ENCODE results near the gene ARMC3.

DNA sequence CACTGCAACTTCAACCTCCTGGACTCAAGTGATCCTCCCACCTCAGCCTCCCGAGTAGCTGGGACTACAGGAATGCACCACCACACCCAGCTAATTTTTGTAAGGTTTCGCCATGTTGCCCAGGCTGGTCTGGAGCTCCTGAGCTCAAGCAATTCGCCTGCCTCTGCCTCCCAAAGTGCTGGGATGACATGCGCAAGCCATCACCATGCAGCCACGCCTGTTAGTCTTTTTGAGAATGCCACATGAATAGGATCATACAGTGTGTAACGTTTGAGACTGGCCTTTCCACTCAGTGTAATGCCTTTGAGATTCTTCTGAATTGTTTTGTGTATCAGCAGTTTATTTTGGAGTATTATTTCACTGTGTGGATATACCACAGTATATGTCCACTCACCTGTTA lies 91.8 kb downstream of the ARMC3 start:
- TF ChIP-seq, protein P1, sequence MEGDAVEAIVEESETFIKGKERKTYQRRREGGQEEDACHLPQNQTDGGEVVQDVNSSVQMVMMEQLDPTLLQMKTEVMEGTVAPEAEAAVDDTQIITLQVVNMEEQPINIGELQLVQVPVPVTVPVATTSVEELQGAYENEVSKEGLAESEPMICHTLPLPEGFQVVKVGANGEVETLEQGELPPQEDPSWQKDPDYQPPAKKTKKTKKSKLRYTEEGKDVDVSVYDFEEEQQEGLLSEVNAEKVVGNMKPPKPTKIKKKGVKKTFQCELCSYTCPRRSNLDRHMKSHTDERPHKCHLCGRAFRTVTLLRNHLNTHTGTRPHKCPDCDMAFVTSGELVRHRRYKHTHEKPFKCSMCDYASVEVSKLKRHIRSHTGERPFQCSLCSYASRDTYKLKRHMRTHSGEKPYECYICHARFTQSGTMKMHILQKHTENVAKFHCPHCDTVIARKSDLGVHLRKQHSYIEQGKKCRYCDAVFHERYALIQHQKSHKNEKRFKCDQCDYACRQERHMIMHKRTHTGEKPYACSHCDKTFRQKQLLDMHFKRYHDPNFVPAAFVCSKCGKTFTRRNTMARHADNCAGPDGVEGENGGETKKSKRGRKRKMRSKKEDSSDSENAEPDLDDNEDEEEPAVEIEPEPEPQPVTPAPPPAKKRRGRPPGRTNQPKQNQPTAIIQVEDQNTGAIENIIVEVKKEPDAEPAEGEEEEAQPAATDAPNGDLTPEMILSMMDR (IDR thresholded peaks at IDR 0.05) = no peak
- TF ChIP-seq POLR2A (IDR thresholded peaks at IDR 0.05) = no peak

Data from lower leg skin (tissue), 3 donors.